GM19397 (cell line): ENCODE results near the gene PRXL2C.
"Not testable (repeated sequence)": the region's sequence is repeated elsewhere in the genome, so short reads cannot be mapped to it uniquely, and the experiment has no call there.

ENCODE experiments used
- ATAC-seq: cut with Tn5 transposase; IDR thresholded peaks from one replicate; pipeline ENCODE4 v1.9.1; 2021; ENCODE audit warnings: mild to moderate bottlenecking, moderate library complexity; ENCODE audit not compliant: unreplicated experiment

PRXL2C gene

DNA sequence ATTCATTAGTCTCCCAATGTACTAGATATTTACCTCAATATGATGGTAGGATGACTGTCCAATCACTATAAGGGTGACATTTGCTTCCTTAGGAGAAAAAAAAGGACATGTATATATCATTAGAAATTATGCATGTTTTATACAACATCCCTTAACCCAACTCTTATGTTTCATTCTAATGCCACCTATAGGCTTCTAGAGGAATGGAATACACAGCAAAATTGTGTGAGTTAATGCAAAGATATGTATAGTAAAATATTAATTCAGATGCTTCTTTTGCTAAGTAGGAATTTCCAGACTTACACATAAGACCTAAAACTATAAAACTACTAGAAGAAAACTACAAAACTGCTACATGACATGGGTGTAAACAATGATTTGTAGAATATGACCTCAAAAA lies 3.5 kb downstream of the PRXL2C start:
- ATAC-seq: no peak

DNA sequence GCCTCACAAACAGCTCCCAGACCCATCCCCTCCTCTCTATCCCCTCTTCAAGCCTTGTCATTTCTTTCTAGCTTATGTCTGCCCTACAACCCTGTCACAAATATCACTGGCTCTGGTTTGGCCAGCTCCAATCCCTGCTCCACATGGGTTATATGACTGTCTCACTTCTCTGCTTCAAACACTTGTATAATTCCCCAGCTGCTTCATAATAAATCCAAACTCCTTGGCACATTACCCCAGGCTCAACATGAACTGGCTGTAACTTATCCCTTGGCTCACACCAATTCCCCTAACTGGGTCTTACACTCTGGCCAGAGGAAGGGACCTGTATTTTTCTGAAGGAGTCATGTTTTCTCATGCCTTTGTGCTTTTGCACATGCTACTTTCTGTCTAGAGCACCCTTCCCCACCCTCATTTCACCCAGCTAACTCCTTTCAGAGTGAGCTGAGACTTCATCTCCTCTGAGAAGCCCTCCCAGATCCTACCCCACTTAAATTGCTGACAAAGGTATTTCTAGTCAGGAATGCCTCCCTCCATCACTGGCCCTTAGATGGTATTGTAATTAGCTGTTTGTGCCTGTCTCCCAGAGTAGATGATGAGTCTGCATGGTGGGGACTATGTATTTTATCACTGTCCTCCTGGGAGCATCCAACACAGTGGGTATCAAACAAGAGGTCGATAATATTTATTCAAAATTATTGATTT lies 5.3 kb downstream of the PRXL2C start:
- ATAC-seq: no peak

DNA sequence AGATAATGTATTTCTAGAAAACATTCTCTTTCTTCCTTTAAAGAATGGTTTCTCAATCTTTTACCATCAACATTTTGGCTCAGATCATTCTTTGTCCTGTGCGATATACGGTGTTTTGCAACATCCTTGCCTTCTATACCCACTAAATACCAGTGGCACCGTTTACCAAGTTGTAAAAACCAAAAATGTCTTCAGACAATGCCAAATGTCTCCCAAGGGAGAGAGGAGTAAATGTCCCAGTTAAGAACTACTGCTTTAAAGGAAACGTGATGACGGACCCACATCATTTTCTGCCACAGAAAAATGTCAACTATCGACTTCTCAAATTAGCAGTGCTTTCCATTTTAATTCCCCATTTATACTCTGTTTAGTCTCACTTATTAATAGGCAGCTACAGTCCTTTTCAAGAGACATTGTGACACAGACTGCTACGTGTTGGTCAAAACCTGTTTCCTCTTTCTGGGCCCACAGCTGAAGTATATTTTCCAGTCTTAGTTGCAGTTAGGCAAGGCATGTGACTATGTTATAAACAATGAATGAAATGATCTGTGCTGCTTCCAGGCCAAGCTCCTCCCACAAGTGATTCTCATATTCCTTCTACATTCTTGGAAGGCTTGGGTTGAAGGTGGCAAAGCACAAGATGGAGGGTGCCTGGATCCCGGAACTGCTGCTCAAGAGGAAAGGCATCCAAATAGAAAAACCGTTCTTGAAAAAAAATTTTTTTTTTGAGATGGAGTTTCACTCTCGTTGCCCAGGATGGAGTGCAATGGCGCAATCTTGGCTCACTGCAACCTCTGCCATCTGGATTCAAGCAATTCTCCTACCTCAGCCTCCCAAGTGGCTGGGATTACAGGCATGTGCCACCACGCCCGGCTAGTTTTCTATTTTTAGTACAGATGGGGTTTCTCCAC lies 8.8 kb downstream of the PRXL2C start:
- no peak for ATAC-seq

DNA sequence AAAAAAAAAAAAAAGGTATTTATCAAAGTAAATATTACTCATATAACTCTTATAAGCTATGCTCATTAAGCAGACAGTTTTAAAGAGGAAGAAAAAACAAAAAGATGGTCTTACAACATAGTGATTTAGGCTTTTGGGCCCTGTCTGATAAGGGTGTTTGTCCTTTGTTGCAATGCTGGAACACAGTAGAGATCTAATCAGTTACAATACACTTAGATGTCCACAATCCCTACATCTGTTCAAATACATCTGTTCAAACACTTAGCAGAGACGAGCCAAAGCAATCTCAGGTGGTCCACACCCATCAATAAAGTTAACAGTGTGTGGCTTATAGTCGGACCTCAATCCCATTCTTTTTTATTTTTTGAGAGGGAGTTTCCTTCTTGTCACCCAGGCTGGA lies 11.0 kb downstream of the PRXL2C start:
- ATAC-seq: no peak

DNA sequence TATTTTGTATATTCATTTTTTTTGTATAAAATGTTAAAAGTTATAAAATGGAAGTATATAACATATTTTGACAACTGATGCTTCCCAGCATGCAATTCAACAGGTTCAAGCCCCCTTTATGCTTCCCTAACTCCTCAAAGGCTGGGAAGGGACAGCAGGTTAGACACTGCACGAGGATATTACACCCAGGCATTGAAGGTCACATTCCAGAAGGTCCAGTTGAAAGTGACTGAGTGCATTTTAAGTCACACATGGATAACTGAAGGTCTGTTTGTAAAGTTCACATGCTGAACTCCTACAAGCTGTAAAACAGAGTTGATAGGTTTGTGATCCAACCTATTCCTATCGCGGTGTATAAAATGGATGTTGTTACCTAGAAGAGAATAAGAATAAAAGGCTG lies 13.6 kb downstream of the PRXL2C start:
- ATAC-seq: no peak

DNA sequence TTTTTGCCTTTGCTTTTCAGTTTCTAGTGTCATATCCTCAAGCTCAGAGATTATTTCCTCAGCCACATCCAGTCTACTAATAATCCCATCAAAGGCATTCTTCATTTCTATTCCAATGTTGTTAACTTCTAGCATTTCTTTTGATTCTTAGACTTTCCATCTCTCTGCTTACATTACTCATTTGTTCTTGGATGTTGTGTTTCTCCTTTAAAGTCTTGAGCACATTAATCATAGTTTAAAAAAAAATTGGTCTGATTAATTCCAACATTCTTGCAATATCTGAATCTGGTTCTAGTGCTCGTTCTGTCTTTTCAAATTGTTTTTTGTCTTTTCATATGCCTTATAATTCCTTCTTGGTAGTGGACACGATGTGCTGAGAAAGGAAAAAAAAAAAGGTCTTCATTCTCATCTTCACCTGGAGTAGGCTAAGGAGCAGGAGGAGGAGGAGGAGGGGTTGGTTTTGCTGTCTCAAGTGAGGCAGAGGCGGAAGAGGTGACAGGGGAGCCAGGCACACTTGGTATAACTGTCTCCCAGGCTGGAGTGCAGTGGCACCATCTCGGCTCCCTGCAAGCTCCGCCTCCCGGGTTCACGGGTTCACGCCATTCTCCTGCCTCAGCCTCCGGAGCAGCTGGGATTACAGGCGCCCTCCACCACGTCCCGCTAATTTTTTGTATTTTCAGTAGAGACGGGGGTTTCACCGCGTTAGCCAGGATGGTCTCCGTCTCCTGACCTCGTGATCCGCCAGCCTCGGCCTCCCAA lies 16.3 kb downstream of the PRXL2C start:
- ATAC-seq: no peak

DNA sequence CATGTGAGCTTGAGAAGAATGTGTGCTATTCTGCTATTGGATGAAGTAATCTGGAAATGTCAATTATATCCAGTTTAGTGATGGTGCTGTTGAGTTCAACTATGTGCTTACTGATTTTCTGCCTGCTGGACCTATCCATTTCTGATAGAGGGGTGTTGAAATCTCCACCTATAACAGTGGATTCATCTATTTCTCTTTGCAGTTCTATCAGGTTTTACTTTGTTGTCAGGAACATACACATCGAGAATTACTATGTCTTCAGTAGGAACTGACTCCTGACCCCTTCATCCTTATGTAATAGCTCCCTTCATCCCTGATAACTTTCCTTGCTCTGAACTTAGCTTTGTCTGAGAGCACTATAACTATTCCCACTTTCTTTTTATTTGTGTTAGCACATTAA lies 18.7 kb downstream of the PRXL2C start:
- no peak for ATAC-seq

DNA sequence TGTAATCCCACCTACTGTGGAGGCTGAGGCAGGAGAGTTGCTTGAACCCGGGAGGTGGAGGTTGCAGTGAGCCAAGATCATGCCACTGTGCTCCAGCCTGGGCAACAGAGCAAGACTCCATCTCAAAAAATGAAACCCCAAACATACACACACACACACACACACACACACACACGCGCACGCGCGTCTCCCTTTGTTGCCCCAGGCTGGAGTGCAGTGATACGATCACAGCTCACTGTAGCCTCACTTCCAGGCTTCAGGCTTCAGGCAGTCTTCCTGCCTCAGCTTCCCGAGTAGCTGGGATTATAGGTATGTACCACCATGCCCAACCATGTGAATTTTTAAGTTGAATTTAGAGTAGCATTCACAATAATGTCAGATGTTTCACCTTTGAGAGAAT lies 21.5 kb downstream of the PRXL2C start:
- not testable (repeated sequence) for ATAC-seq

DNA sequence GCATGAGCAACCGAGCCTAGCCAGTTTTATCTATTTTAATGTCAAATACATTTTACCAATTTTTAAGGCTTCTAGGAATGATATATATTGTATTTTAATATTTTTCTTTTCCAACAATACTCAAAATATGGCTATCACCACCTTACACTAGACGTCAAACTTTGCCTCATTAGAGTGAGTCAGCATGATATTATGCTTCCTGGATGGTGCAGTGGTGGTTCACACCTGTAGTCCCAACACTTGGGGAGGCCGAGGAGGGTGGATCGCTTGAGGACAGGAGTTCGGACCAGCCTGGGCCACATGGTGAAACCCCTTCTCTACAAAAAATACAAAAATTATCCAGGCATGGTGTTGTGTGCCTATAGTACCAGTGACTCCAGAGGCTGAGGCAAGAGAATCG lies 28.2 kb downstream of the PRXL2C start:
- ATAC-seq: no peak

DNA sequence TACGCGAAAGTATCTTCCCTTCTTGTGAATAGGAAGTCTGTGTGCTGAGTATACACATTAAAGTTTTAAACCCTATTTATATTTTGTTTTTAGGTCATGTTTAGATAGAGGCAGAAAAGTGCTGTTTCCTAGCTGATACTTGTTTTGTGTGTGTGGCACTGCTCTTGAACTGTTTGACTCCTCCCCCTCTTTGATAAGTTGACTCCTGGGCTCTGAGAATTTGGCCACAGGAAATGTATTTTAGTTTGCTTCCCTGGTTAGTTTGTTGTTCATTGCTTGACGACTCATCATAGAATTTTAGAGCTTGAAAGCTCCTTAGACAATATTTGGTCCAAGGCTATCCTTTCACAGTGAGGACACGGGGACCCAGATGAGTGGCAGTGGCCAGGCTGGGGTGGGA lies 33.5 kb downstream of the PRXL2C start:
- ATAC-seq: no peak

DNA sequence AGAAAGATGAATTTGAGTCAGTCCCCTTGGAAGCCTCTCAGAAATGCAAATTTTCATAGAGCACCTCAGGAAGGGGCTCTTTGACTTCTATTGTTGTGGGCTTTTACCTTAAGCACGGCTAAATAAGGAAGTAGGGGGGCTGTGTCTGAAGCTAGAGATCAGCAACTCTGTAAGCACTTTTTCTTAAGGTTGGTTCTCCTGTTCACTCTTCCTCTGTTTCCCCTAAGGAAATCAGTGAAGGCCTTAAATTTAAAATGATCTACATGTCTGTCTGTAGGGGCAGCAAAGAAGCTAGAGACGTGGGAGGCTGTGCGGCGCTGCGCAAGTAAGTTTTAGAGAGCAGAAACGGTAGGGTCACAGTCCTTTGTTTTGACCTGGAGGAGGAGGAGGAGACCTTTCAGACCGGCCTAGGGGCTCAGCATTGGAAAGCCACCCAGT lies 34.3 kb downstream of the PRXL2C start:
- no peak for ATAC-seq

DNA sequence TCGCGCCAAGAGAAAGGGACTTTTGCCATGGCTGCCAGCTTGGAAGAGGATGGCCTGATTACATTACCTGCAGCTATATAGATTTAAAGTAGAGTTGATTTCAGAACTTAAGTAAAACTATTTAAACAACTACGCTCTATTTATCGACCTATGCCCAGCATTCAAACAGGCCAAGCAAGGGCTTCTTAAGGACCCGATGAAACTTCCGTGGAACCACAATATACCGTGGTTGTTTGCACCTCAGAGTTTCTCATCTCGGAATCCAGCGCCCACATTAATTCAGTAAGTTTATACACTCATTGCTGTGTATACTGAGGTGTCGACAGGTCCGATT lies 35.0 kb downstream of the PRXL2C start:
- no peak for ATAC-seq

DNA sequence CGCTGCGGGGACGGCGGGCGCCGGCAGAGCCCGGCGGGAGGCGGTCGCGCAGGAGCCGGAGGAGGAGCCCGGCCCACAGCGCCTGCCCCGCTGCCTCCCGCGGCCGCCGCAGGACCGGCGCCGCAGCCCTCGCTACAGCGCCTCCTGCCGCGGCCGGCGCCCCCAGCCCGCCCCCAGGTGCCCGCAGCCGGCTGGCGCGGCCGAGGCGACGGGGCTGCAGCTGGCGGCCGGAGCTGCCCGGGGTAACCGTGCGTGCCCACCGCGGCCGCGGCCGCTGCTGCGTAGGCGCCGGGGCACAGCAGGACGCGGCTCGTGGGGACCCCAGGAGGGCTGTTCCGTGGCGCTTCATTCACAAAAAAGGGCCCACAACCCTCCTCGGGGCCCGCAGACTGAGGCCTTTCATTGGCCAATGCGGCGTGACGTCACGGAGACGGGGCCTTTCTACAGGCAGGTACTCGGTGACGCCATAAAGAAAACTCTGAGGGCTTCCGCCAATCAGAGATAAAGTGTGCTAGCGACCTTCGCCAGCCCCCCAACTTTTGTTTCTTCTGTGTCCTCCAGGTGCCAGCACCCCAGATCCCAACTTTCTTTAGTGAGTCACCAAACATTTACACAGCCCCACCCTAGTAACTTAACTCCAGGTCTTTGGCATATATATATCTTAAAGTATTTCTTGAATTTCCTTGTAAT lies 35.5 kb downstream of the PRXL2C start, which contains the start of gene CDC14B:
Gene CDC14B (minus strand): TSS at position 353 of the 690 bp plus-strand sequence. CDS start 465 bp downstream, outside the sequence.
- peak; percentile 66 for ATAC-seq

DNA sequence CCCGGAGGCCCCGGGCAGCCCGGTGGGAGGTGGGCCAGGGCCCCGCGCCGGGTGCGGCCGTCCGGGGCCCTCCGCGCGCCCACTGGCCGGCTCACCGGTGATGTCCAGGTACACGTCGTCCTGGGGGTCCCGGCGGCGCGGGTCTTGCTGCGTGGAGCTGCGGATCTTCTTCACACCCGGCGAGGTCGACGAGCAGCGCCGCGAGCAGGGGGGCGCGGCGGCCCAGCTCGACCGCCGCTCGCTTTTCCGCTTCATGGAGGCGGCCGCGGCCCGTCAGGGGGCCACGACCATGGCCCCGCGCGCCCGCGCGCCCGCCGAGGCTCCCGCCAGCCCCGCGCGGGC lies 36.0 kb downstream of the PRXL2C start:
- ATAC-seq: no peak

DNA sequence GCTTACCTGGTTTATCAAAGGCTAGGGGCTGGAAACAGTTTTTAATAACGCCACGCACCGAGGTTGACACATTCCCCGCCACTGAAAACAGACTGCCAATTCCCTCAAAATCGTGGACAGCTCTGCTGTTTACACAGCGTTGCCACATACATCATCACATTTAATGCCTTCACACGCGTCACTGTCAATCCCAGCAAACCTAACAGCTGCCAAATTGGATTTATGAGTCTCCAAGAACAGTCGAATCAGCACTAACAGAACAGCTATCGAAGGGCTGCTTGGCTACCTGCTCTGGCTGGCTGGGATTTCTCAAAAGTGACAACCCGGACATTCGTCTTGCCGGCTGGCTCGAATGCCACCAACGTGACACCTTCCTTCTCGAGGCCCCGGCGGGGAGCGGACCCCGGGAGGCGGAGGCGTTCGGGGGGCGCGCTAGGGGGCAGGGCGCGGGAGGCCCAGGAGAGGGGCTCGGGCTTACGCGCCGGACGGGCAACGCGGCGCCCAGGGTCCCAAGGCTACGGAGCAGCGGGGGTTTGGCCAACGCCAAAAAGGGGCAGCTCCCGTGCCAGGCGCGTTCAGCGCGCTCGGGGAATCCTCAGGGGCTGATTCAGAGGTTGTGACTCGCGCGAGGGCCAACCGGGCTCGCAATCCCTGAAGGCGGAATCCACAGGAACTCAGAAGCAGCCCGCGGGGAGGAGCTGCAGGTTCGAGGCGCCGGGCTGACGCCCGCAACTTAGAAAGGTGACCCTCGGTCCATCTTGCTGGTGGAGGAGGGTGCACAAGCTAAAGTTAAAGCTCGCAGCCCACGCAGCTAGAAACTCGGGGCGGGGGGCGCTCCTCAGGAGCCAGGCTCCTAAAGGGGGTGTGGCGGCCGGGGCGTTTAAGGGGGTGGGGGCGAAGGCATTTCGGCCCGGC lies 36.7 kb downstream of the PRXL2C start:
- ATAC-seq: no peak

DNA sequence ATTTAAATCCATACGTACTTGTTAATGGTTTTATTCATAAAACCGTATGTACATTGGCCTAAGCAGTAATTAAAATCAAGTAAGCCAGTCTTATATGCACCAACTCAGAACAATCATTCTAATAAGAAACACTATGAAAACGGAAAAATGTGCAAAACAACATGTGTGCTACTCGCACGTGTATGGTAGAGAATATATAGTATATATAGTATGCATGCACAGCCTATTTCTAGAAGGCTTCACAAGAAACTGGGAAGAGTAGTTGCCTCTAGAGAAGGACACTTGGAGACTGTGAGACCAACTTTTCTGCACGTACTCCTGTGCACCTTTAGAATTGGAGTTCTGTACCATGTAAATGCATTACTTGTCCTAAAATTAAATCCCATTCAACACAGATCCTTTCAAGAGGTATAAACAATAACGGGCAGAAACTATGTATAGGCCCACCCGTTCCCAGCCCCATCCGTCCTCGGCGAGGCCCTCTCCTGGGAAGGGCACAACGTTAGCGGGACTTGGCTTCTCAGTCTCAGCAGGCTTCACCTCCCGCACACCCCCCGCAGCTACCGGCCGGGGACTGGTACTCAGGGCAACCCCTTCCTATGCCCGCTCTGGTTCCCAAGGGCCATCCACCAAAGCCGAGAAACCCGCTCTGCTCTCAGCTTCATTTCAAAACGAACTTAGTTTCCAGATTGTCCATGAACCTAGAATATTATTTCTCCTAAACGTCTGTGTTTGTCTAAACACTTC lies 37.5 kb downstream of the PRXL2C start:
- ATAC-seq: no peak

DNA sequence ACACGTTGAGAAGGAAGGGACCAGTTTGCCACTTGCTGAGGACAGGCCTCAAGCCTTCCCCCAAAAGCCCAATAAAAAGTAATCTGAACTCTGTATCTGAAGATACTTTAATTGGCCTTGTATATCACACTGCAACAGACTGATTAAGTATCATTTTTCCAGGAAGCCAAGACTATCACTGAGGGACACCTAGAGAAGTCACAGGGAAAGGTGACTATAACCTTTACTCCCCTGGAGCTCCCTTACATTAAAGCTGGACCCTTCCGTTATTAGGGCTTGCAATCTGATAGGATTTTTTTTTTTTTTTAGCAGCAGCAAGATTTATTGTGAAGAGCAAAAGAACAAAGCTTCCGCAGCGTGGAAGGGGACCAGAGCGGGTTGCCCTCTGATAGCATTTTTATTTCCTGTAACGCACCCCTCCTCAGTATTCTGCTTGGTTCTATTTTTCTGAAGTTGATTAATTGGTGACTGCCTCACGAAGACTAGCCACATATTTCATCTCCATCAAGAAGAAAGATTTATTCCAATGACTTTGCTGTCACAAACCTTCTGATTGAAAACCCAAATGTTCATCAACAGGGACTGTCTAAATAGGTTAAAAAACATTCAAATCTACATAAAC lies 38.2 kb downstream of the PRXL2C start:
- ATAC-seq: no peak

DNA sequence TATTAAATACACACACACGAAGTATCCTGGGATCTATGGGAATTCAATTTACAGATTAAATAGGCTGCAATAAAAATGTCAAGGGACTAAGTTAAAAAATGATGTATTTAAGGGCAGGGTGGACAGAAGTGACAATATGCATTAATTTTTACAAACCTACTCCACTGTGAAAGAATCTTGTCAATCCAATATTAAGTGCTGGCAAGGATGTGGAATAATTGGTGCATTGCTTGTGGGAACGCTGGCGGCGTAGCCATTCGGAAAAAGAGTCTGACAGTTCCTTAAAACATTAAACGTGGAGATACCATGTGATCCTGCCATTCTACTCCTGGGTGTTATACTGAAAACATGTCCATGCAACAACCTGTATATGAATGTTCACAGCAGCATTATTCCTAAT lies 39.7 kb downstream of the PRXL2C start:
- no peak for ATAC-seq

DNA sequence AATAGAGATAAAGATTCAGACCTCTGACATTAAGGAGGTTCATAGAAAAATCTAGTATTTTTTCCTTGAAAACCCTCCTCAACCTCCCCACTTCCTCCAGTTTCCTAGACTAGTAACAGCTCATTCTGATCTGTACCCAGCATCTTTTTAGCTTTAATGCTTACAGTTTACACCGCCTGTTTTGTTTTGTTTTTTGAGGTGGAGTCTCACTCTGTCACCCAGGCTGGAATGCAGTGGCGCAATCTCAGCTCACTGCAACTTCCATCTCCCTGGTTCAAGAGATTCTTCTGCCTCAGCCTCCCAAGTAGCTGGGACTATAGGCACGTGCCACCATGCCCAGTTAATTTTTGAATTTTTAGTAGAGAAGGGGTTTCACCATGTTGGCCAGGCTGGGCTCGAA lies 40.5 kb downstream of the PRXL2C start:
- ATAC-seq: not testable (repeated sequence)
